IMR-90 (cell line): ENCODE data around the gene MYH7B. TPM values are rescaled to one million over a fixed set of nuclear protein-coding genes. Genes with fewer than 3 reads are reported as not detected.

Source experiments
- ATAC-seq: fragments of 200-7000 bp; cut with Tn5 transposase; 2 replicates; pipeline ENCODE4 v1.9.1; 2020; ENCODE audit warnings: low read depth, mild to moderate bottlenecking, moderate library complexity
- BruUV-seq: library from RNA; stranded (reverse); fragments of 400-500 nt; replicated peaks from 2 replicates; lab custom pipeline; 2021; lab: Mats Ljungman, UMichigan
- CTCF ChIA-PET: fragments of 300-600 bp; formaldehyde crosslinking; extraction: SDS; loops from one replicate; lab custom pipeline; 2021; ENCODE audit warnings: antibody characterized with exemption; lab: Yijun Ruan, JAX
- POLR2A ChIA-PET: fragments of 300-600 bp; sonication (Branson Sonifier 250); formaldehyde crosslinking; loops from one replicate; lab custom pipeline; 2022; ENCODE audit warnings: antibody characterized with exemption; ENCODE audit not compliant: unreplicated experiment; lab: Charles Lee
- DNase-seq: peaks from one replicate; pipeline ENCODE4 v3.0.0; 2013
- H2AFZ ChIP-seq: replicated peaks from 2 replicates; pipeline ENCODE3; 2013; ENCODE audit warnings: low read length, mild to moderate bottlenecking; ENCODE audit not compliant: poor library complexity
- H2AK5ac ChIP-seq: 2 replicates; pipeline ENCODE4 v1.6.1; 2013; ENCODE audit warnings: low read depth, low read length, inconsistent platforms
- H2AK9ac ChIP-seq: replicated peaks from 2 replicates; pipeline ENCODE3; 2013; ENCODE audit warnings: mild to moderate bottlenecking, low read depth, low read length, moderate library complexity; ENCODE audit not compliant: poor library complexity
- H2BK120ac ChIP-seq: 2 replicates; pipeline ENCODE4 v1.6.1; 2013; ENCODE audit warnings: low read depth, low read length, inconsistent platforms
- H2BK15ac ChIP-seq: 3 replicates; pipeline ENCODE4 v1.6.1; 2013; ENCODE audit warnings: low read depth, low read length, inconsistent platforms
- H2BK20ac ChIP-seq: 2 replicates; pipeline ENCODE4 v1.6.1; 2013; ENCODE audit warnings: low read depth, mild to moderate bottlenecking, inconsistent platforms, low read length, moderate library complexity
- H2BK5ac ChIP-seq: 2 replicates; pipeline ENCODE4 v1.6.1; 2013; ENCODE audit warnings: mild to moderate bottlenecking, low read depth, low read length, inconsistent platforms; ENCODE audit not compliant: poor library complexity, severe bottlenecking
- H3K14ac ChIP-seq: replicated peaks from 2 replicates; pipeline ENCODE4 v1.6.1; 2013; ENCODE audit warnings: low read depth, low read length, inconsistent platforms
- H3K18ac ChIP-seq: 2 replicates; pipeline ENCODE4 v1.6.1; 2013; ENCODE audit warnings: low read depth, low read length, control low read depth
- H3K23ac ChIP-seq: 2 replicates; pipeline ENCODE4 v1.6.1; 2013; ENCODE audit warnings: low read depth, low read length, inconsistent platforms
- H3K27ac ChIP-seq: 2 replicates; pipeline ENCODE4 v1.5.1; 2013; ENCODE audit warnings: mild to moderate bottlenecking, control low read depth, low read length; ENCODE audit not compliant: insufficient read depth
- H3K27me3 ChIP-seq: 2 replicates; pipeline ENCODE4 v1.6.1; 2013; ENCODE audit warnings: low read length; ENCODE audit not compliant: control insufficient read depth, insufficient read depth
- H3K36me3 ChIP-seq: 2 replicates; pipeline ENCODE4 v1.6.1; 2013; ENCODE audit warnings: low read length, mixed read lengths; ENCODE audit not compliant: control insufficient read depth, insufficient read depth
- H3K4ac ChIP-seq: 2 replicates; pipeline ENCODE4 v1.6.1; 2013; ENCODE audit warnings: low read depth, low read length, inconsistent platforms
- H3K4me1 ChIP-seq: 2 replicates; pipeline ENCODE4 v1.6.1; 2013; ENCODE audit warnings: low read length, mixed read lengths; ENCODE audit not compliant: control insufficient read depth, insufficient read depth
- H3K4me2 ChIP-seq: 2 replicates; pipeline ENCODE4 v1.6.1; 2013; ENCODE audit warnings: low read depth, mild to moderate bottlenecking, control low read depth, low read length, moderate library complexity
- H3K4me3 ChIP-seq: 2 replicates; pipeline ENCODE4 v1.5.1; 2013; ENCODE audit warnings: low read depth, mild to moderate bottlenecking, control low read depth, low read length, moderate library complexity; ENCODE audit not compliant: insufficient read depth
- H3K56ac ChIP-seq: 2 replicates; pipeline ENCODE4 v1.6.1; 2013; ENCODE audit warnings: low read length, inconsistent platforms; ENCODE audit not compliant: insufficient read depth; ENCODE audit errors: extremely low read depth
- H3K79me1 ChIP-seq, 2 experiments: 2 replicates each; pipeline ENCODE4 v1.6.1; 2013; ENCODE audit warnings: low read length in 2 of 2, inconsistent platforms in 1 of 2, low read depth in 1 of 2
- H3K9ac ChIP-seq: 2 replicates; pipeline ENCODE4 v1.6.1; 2013; ENCODE audit warnings: low read depth, low read length, control low read depth
- H3K9me1 ChIP-seq: 2 replicates; pipeline ENCODE4 v1.6.1; 2013; ENCODE audit warnings: low read length, inconsistent platforms; ENCODE audit not compliant: insufficient read depth
- H3K9me3 ChIP-seq: 2 replicates; pipeline ENCODE4 v1.6.1; 2013; ENCODE audit warnings: low read length; ENCODE audit not compliant: control insufficient read depth, insufficient read depth
- H4K20me1 ChIP-seq: 2 replicates; pipeline ENCODE4 v1.6.1; 2013; ENCODE audit warnings: low read length, inconsistent platforms; ENCODE audit not compliant: insufficient read depth
- H4K5ac ChIP-seq: 2 replicates; pipeline ENCODE4 v1.6.1; 2013; ENCODE audit warnings: mild to moderate bottlenecking, low read depth, low read length, control low read depth
- H4K8ac ChIP-seq, 2 experiments: 2 replicates each; pipeline ENCODE4 v1.6.1; 2013; ENCODE audit warnings: low read depth in 2 of 2, low read length in 2 of 2, control low read depth in 1 of 2, inconsistent platforms in 1 of 2
- H4K91ac ChIP-seq: 2 replicates; pipeline ENCODE4 v1.6.1; 2013; ENCODE audit warnings: low read depth, low read length, inconsistent platforms; ENCODE audit not compliant: insufficient read depth
- BHLHE40 ChIP-seq: fragments of 150-350 bp; IDR thresholded peaks from 2 replicates; pipeline ENCODE4 v1.6.1; 2016; ENCODE audit warnings: mild to moderate bottlenecking, low read depth, low read length
- CEBPB ChIP-seq: IDR thresholded peaks from 2 replicates; pipeline ENCODE4 v1.6.1; 2012; ENCODE audit warnings: low read depth, low read length, improper control_type of control experiment
- CHD1 ChIP-seq: IDR thresholded peaks from 2 replicates; pipeline ENCODE4 v1.6.1; 2012; ENCODE audit warnings: low read depth, low read length, improper control_type of control experiment
- CTCF ChIP-seq: conservative IDR thresholded peaks from 2 replicates; pipeline ENCODE4 v1.5.1; 2012; ENCODE audit warnings: mild to moderate bottlenecking, low read depth, low read length, improper control_type of control experiment
- ELK1 ChIP-seq: fragments of 150-350 bp; IDR thresholded peaks from 2 replicates; pipeline ENCODE4 v1.6.1; 2016; ENCODE audit warnings: low read depth, mild to moderate bottlenecking, low read length, moderate library complexity, borderline replicate concordance
- FOS ChIP-seq: fragments of 150-350 bp; IDR thresholded peaks from 2 replicates; pipeline ENCODE4 v1.6.1; 2016; ENCODE audit warnings: low read depth, low read length
- MAFK ChIP-seq: IDR thresholded peaks from 2 replicates; pipeline ENCODE4 v1.6.1; 2012; ENCODE audit warnings: low read depth, low read length, improper control_type of control experiment
- MAZ ChIP-seq: IDR thresholded peaks from 2 replicates; pipeline ENCODE4 v1.6.1; 2012; ENCODE audit warnings: low read depth, mild to moderate bottlenecking, low read length, improper control_type of control experiment, moderate library complexity, borderline replicate concordance
- MXI1 ChIP-seq: IDR thresholded peaks from 2 replicates; pipeline ENCODE4 v1.6.1; 2012; ENCODE audit warnings: low read depth, mild to moderate bottlenecking, low read length, moderate library complexity, borderline replicate concordance
- NFE2L2 ChIP-seq: fragments of 150-350 bp; IDR thresholded peaks from 2 replicates; pipeline ENCODE4 v1.6.1; 2016; ENCODE audit warnings: low read depth, mild to moderate bottlenecking, low read length
- POLR2A ChIP-seq: IDR thresholded peaks from 2 replicates; pipeline ENCODE4 v1.6.1; 2012; ENCODE audit warnings: mild to moderate bottlenecking, low read depth, low read length
- RAD21 ChIP-seq: IDR thresholded peaks from 2 replicates; pipeline ENCODE4 v1.6.1; 2012; ENCODE audit warnings: low read length, improper control_type of control experiment
- RCOR1 ChIP-seq: IDR thresholded peaks from 2 replicates; pipeline ENCODE4 v1.6.1; 2012; ENCODE audit warnings: mild to moderate bottlenecking, low read length, improper control_type of control experiment; ENCODE audit not compliant: insufficient replicate concordance
- RFX5 ChIP-seq: IDR thresholded peaks from 2 replicates; pipeline ENCODE4 v1.8.0; 2012; ENCODE audit warnings: low read depth, mild to moderate bottlenecking, low read length, moderate library complexity
- SMC3 ChIP-seq: fragments of 150-350 bp; IDR thresholded peaks from 2 replicates; pipeline ENCODE4 v1.6.1; 2016; ENCODE audit warnings: low read depth, mild to moderate bottlenecking, antibody characterized with exemption, low read length, moderate library complexity
- USF2 ChIP-seq: fragments of 150-350 bp; IDR thresholded peaks from 2 replicates; pipeline ENCODE4 v1.6.1; 2017; ENCODE audit warnings: mild to moderate bottlenecking, antibody characterized with exemption, low read length, low read depth
- WGBS, 2 experiments: methylation state at CpG; one replicate each; pipeline versions ENCODE4 v1.1.5 to v1.1.7; 2013; ENCODE audit warnings: missing lambda C conversion rate in 2 of 2; ENCODE audit not compliant: insufficient read length in 1 of 2; ENCODE audit errors: extremely low coverage in 2 of 2; 5-methylcytosine and 5-hydroxymethylcytosine counted together
- dilution Hi-C: fragments of 300-500 bp; cut with HindIII; formaldehyde crosslinking; loops from one replicate; pipeline ENCODE4 v1.14.3; 2018; ENCODE audit warnings: low sequenced_read_pairs; ENCODE audit not compliant: unreplicated experiment
- in situ Hi-C: fragments of 300-500 bp; cut with MboI; formaldehyde crosslinking; loops from 3 replicates; pipeline ENCODE4 v1.14.3; 2019; ENCODE audit warnings: low sequenced_read_pairs, inconsistent platforms, mixed read lengths
- intact Hi-C: fragments of 100-400 bp; cut with micrococcal nuclease; formaldehyde crosslinking; loops from 2 replicates; pipeline ENCODE4 v1.10.0; 2022
- polyA plus RNA-seq, 3 experiments: library from polyadenylated mRNA; depleted of rRNA; stranded (reverse); fragments of >200 nt; gene quantifications; 2 replicates each; pipeline ENCODE4 v1.2.3, GENCODE V29; 2012; ENCODE audit warnings: low replicate concordance in 1 of 3
- total RNA-seq: library from RNA; depleted of rRNA; stranded (reverse); fragments of >200 nt; gene quantifications from 2 replicates; pipeline ENCODE4 v1.2.3, GENCODE V29; 2012

MYH7B gene
- total and polyA plus RNA-seq, 2 of the 4 experiments (the other 2 are of a cell fraction) = 0.09 TPM; not detected in 1

GRCh38 chr20:34992751-34993417, 37.2 kb downstream of the MYH7B start:
- Histone ChIP-seq H4K20me1 (peaks cover 19% of the 10 kb centered on the region), H4K5ac (no peak overlapping the region), H3K36me3 (peaks cover 40% of the 10 kb centered on the region; the same call in 1 of the 2 replicates), H3K4me1 (no peaks in the 10 kb centered on the region), H2BK5ac (no peak overlapping the region), H4K8ac (no peak overlapping the region), H3K27ac (no peak overlapping the region), H2BK15ac (no peak overlapping the region), H3K18ac (no peak overlapping the region), H3K4me3 (no peak overlapping the region), H2BK20ac (no peak overlapping the region), H3K27me3 (no peaks in the 10 kb centered on the region), H2AK5ac (no peak overlapping the region), H2BK120ac (no peak overlapping the region), H3K23ac (no peak overlapping the region), H3K9me3 (no peaks in the 10 kb centered on the region), H3K14ac (no peak overlapping the region), H3K56ac (no peak overlapping the region), H2AFZ (peak overlapping the region; percentile 56), H3K4ac (no peak overlapping the region), H3K79me1 (peaks cover 0 to 4% of the 10 kb centered on the region in 2 experiments; a peak in 3 of 4 replicates), H3K9me1 (peaks cover 8% of the 10 kb centered on the region), H3K9ac (no peak overlapping the region), H2AK9ac (no peak overlapping the region), H4K91ac (no peak overlapping the region), H3K4me2 (no peak overlapping the region)
- DNase-seq (no peak), ATAC-seq (no peak)
- intact Hi-C loops (no loop called here), in situ Hi-C loops (no loop called here), dilution Hi-C loops (no loop called here)
- no TSS peak for BruUV-seq
- no peak for TF ChIP-seq RAD21
- no peak for TF ChIP-seq CHD1
- no peak for TF ChIP-seq NFE2L2
- no peak for TF ChIP-seq SMC3
- no peak for TF ChIP-seq RCOR1
- no peak for TF ChIP-seq USF2
- TF ChIP-seq BHLHE40 = no peak
- no peak for TF ChIP-seq FOS
- no peak for TF ChIP-seq MAZ
- TF ChIP-seq CEBPB = no peak
- no peak for TF ChIP-seq RFX5
- TF ChIP-seq MXI1 = no peak
- TF ChIP-seq CTCF = no peak
- no peak for TF ChIP-seq MAFK
- TF ChIP-seq ELK1 = no peak
- no peak for TF ChIP-seq POLR2A
- POLR2A ChIA-PET = no interaction called here
- CTCF ChIA-PET = no interaction called here
- 95% methylated on average over 6 of the region's 20 CpGs; no CpG with 5 or more reads in 1 of the 2 experiments for WGBS, 2 experiments
